Adrenal gland (tissue), 5 donors: Measurements from ENCODE around the gene TSPOAP1.

Source experiments
- POLR2A ChIP-seq, 2 donors: fragments of 450-650 bp; IDR thresholded peaks; one replicate each; pipeline ENCODE4 v1.6.1; 2017; ENCODE audit warnings: antibody characterized with exemption in 2 of 2, mild to moderate bottlenecking in 2 of 2, moderate library complexity in 1 of 2
- TF ChIP-seq, protein P1 (sequence below), 6 experiments: fragments of 450-650 bp in 4 of 6; fragments of 200-600 bp in 2 of 6; sonication (generic) in 1 of 6; IDR thresholded peaks; 1 replicate in 5 of 6; 2 replicates in 1 of 6; pipeline versions ENCODE4 v1.5.1 to v1.8.0; 2016 to 2021; ENCODE audit warnings: antibody characterized with exemption in 6 of 6, mild to moderate bottlenecking in 2 of 6, moderate library complexity in 1 of 6
- donor health status: DM: no; HTN: no; CAD: no.

- TF ChIP-seq, protein P1, sequence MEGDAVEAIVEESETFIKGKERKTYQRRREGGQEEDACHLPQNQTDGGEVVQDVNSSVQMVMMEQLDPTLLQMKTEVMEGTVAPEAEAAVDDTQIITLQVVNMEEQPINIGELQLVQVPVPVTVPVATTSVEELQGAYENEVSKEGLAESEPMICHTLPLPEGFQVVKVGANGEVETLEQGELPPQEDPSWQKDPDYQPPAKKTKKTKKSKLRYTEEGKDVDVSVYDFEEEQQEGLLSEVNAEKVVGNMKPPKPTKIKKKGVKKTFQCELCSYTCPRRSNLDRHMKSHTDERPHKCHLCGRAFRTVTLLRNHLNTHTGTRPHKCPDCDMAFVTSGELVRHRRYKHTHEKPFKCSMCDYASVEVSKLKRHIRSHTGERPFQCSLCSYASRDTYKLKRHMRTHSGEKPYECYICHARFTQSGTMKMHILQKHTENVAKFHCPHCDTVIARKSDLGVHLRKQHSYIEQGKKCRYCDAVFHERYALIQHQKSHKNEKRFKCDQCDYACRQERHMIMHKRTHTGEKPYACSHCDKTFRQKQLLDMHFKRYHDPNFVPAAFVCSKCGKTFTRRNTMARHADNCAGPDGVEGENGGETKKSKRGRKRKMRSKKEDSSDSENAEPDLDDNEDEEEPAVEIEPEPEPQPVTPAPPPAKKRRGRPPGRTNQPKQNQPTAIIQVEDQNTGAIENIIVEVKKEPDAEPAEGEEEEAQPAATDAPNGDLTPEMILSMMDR (IDR thresholded peaks at IDR 0.05): no peak
- no peak for TF ChIP-seq POLR2A (IDR thresholded peaks at IDR 0.05)
Observed at GRCh38 chr17:58316260-58316960, 12.2 kb downstream of the TSPOAP1 start.
